Endothelial cell of umbilical vein (primary cell): Measurements from ENCODE around the gene RMDN3. TPM values are rescaled to one million over a fixed set of nuclear protein-coding genes. Genes with fewer than 3 reads are reported as not detected.
A peak's percentile ranks its signal among the peaks of the same experiment; 100 is the strongest.

ENCODE experiments used
- BruUV-seq: library from RNA; stranded (reverse); fragments of 400-500 nt; replicated peaks from 2 replicates; lab custom pipeline; 2021; lab: Mats Ljungman, UMichigan
- CTCF ChIA-PET: fragments of 300-600, 350-600 bp; sonication (Branson Sonifier 250); formaldehyde crosslinking; loops from one replicate; lab custom pipeline; 2021; ENCODE audit warnings: antibody characterized with exemption, inconsistent platforms; lab: Charles Lee
- POLR2A ChIA-PET: fragments of 300-600, 350-600 bp; sonication (Branson Sonifier 250); formaldehyde crosslinking; loops from one replicate; lab custom pipeline; 2021; ENCODE audit warnings: antibody characterized with exemption, inconsistent platforms; lab: Charles Lee
- DNase-seq: peaks from one replicate; pipeline ENCODE4 v3.0.0-alpha.2; 2011; ENCODE audit warnings: low read depth, low spot score
- FAIRE-seq: peaks from 2 replicates; lab custom pipeline; 2011; peaks lifted over from hg19 to GRCh38; lab: Jason Lieb, UNC
- H2AFZ ChIP-seq: 2 replicates; pipeline ENCODE4 v1.6.0; 2012; ENCODE audit warnings: low read depth, low read length, control low read depth, inconsistent platforms
- H3K27ac ChIP-seq: 2 replicates; pipeline ENCODE4 v1.5.1; 2011; ENCODE audit warnings: low read depth, mild to moderate bottlenecking, control low read depth, low read length, moderate library complexity; ENCODE audit not compliant: insufficient read depth
- H3K27me3 ChIP-seq, 2 experiments: 2 replicates each; pipeline versions ENCODE4 v1.6.0 to v1.6.1; 2011; ENCODE audit warnings: low read length in 2 of 2, mixed read lengths in 1 of 2; ENCODE audit not compliant: control insufficient read depth in 2 of 2, insufficient read depth in 2 of 2
- H3K36me3 ChIP-seq, 2 experiments: 2 replicates in 1 of 2; 3 replicates in 1 of 2; pipeline ENCODE4 v1.5.1; 2011; ENCODE audit warnings: low read length in 2 of 2, mild to moderate bottlenecking in 1 of 2, moderate library complexity in 1 of 2; ENCODE audit not compliant: control insufficient read depth in 2 of 2, insufficient read depth in 2 of 2; ENCODE audit errors: extremely low read depth in 1 of 2
- H3K4me1 ChIP-seq: 3 replicates; pipeline ENCODE4 v1.5.1; 2011; ENCODE audit warnings: mild to moderate bottlenecking, low read length; ENCODE audit not compliant: control insufficient read depth, insufficient read depth; ENCODE audit errors: extremely low read depth
- H3K4me2 ChIP-seq: 2 replicates; pipeline ENCODE4 v1.6.1; 2011; ENCODE audit warnings: low read length, control low read depth, mixed read lengths; ENCODE audit not compliant: insufficient read depth
- H3K4me3 ChIP-seq, 3 experiments: fragments of 200-600 bp in 1 of 3; sonication (generic), shearing (Covaris generic) in 1 of 3; replicated peaks in 1 of 3; 2 replicates each; pipeline ENCODE4 v1.5.1; 2011 to 2016; ENCODE audit warnings: control low read depth in 3 of 3, low read length in 3 of 3, mild to moderate bottlenecking in 2 of 3, inconsistent platforms in 1 of 3, low read depth in 1 of 3, moderate library complexity in 1 of 3; ENCODE audit not compliant: insufficient read depth in 1 of 3
- H3K79me2 ChIP-seq: 2 replicates; pipeline ENCODE4 v1.6.0; 2012; ENCODE audit warnings: low read length, inconsistent platforms; ENCODE audit not compliant: control insufficient read depth, insufficient read depth
- H3K9ac ChIP-seq: replicated peaks from 2 replicates; pipeline ENCODE3; 2011; ENCODE audit warnings: low read length, control low read depth; ENCODE audit not compliant: insufficient read depth; ENCODE audit errors: extremely low read depth
- H3K9me1 ChIP-seq: replicated peaks from 3 replicates; pipeline ENCODE4 v1.6.0; 2011; ENCODE audit warnings: mild to moderate bottlenecking, low read length; ENCODE audit not compliant: control insufficient read depth, insufficient read depth; ENCODE audit errors: extremely low read depth
- H3K9me3 ChIP-seq: replicated peaks from 2 replicates; pipeline ENCODE4 v1.5.1; 2012; ENCODE audit warnings: low read length, inconsistent platforms; ENCODE audit not compliant: control insufficient read depth, insufficient read depth
- H4K20me1 ChIP-seq: replicated peaks from 2 replicates; pipeline ENCODE3; 2011; ENCODE audit warnings: mild to moderate bottlenecking, low read length; ENCODE audit not compliant: control insufficient read depth, insufficient read depth; ENCODE audit errors: extremely low read depth
- CTCF ChIP-seq, 2 donors: IDR thresholded peaks; 1 replicate in 1 of 2; 2 replicates in 1 of 2; pipeline ENCODE4 v1.5.1; 2011; ENCODE audit warnings: low read length in 2 of 2, mild to moderate bottlenecking in 2 of 2, moderate library complexity in 2 of 2, control low read depth in 1 of 2, inconsistent platforms in 1 of 2, low read depth in 1 of 2; ENCODE audit not compliant: insufficient read depth in 1 of 2; ENCODE audit errors: extremely low read depth in 1 of 2
- EZH2 ChIP-seq: IDR thresholded peaks from 2 replicates; pipeline ENCODE4 v1.6.1; 2012; ENCODE audit warnings: borderline replicate concordance, low read depth, mild to moderate bottlenecking, moderate library complexity, low read length, inconsistent platforms; ENCODE audit not compliant: severe bottlenecking
- FOS ChIP-seq: IDR thresholded peaks from 2 replicates; pipeline ENCODE4 v1.6.1; 2011; ENCODE audit warnings: mild to moderate bottlenecking, low read length, moderate library complexity, borderline replicate concordance; ENCODE audit not compliant: insufficient read depth
- GATA2 ChIP-seq: IDR thresholded peaks from 2 replicates; pipeline ENCODE4 v1.7.0; 2011; ENCODE audit warnings: low read depth, mild to moderate bottlenecking, moderate library complexity, mixed read lengths, low read length; ENCODE audit not compliant: insufficient read length, insufficient read depth
- JUN ChIP-seq: IDR thresholded peaks from 2 replicates; pipeline ENCODE4 v1.6.1; 2011; ENCODE audit warnings: borderline replicate concordance, low read depth; ENCODE audit not compliant: insufficient read length, insufficient read depth
- MAX ChIP-seq: IDR thresholded peaks from 2 replicates; pipeline ENCODE4 v1.6.1; 2011; ENCODE audit not compliant: insufficient read depth, insufficient read length
- MYC ChIP-seq: IDR thresholded peaks from one replicate; pipeline ENCODE4 v1.6.1; 2011; ENCODE audit warnings: mild to moderate bottlenecking, low read depth, low read length
- POLR2A ChIP-seq: IDR thresholded peaks from 2 replicates; pipeline ENCODE4 v1.6.1; 2012; ENCODE audit warnings: low read depth, mild to moderate bottlenecking, control low read depth, low read length
- POLR2AphosphoS5 ChIP-seq: IDR thresholded peaks from 2 replicates; pipeline ENCODE4 v1.6.1; 2012; ENCODE audit warnings: low read depth, mild to moderate bottlenecking, control low read depth, low read length, moderate library complexity; ENCODE audit not compliant: insufficient read depth
- dilution Hi-C: fragments of 300-500 bp; cut with MboI; formaldehyde crosslinking; loops from one replicate; pipeline ENCODE4 v1.15.0; 2019; ENCODE audit warnings: low sequenced_read_pairs; ENCODE audit not compliant: extremely low pct_ligation_motif_present
- intact Hi-C: fragments of 100-400 bp; cut with micrococcal nuclease; formaldehyde crosslinking; loops from one replicate; pipeline ENCODE4 v1.10.0; 2022
- polyA plus RNA-seq, 4 experiments: library from polyadenylated mRNA; depleted of rRNA in 3 of 4; stranded (reverse) in 3 of 4; unstranded in 1 of 4; fragments of >200 nt; gene quantifications; 2 replicates each; pipeline versions ENCODE4 v1.2.1 to v1.2.3, GENCODE V29; 2011 to 2012; ENCODE audit warnings: missing spikeins in 1 of 4
- total RNA-seq: library from RNA; stranded (reverse); gene quantifications from 2 replicates; pipeline ENCODE4 v1.2.3, GENCODE V29; 2021

RMDN3 gene
- total and polyA plus RNA-seq, 2 donors (not counting 3 experiments of a cell fraction or from before 2014, with no cell fraction given), result 20.1 to 37.2 TPM

- no peaks in the 10 kb centered on the region for H4K20me1 ChIP-seq
- peak overlapping the region; percentile 70 to 82 (median 71) for H3K4me3 ChIP-seq
- DNase-seq, result peak; percentile 25
- H3K27ac ChIP-seq, result no peak overlapping the region
- H3K4me1 ChIP-seq, result peaks cover 8% of the 10 kb centered on the region
- peak; percentile 37 for FAIRE-seq
- peak overlapping the region; percentile 41 for H3K4me2 ChIP-seq
- intact Hi-C loops (loop anchor here (2.0 kb wide), 3 partner anchors 32 to 140 kb away; partner anchors contain the start of genes RAD51 and VPS18), dilution Hi-C loops (no loop called here)
- no peaks in the 10 kb centered on the region for H3K9me3 ChIP-seq
- no peak for TF ChIP-seq FOS
- TF ChIP-seq MAX, result no peak
- TF ChIP-seq EZH2, result no peak
- no peak for TF ChIP-seq GATA2
- no peak for TF ChIP-seq CTCF (IDR thresholded peaks at IDR 0.05; ENCODE audit: extremely low read depth in 1 of 2, insufficient read depth in 1 of 2, low read depth in 1 of 2, low read length in 2 of 2)
- TF ChIP-seq POLR2A, result no peak
- no peak for TF ChIP-seq JUN
- TF ChIP-seq POLR2AphosphoS5, result no peak
- no peak for TF ChIP-seq MYC
- no TSS peak for BruUV-seq
- no peaks in the 10 kb centered on the region for H3K9me1 ChIP-seq
- peak overlapping the region; percentile 72 for H3K9ac ChIP-seq
- H3K36me3 ChIP-seq, result peaks cover 0 to 6% of the 10 kb centered on the region in 2 experiments
- peak overlapping the region; percentile 84 for H2AFZ ChIP-seq
- ChIA-PET POLR2A (no interaction called here), CTCF (interaction anchor here (0.6 to 1.0 kb wide), 2 partner anchors 8 to 75 kb away, joined by 3 to 4 read pairs; no protein-coding TSS in a partner anchor)
- no peaks in the 10 kb centered on the region for H3K27me3 ChIP-seq
- H3K79me2 ChIP-seq, result peaks cover 19% of the 10 kb centered on the region
Measured at GRCh38 chr15:40754574-40754882, 526 bp downstream of the RMDN3 start.
